GM19397 (cell line): ENCODE measurements around the gene CAMK2G.

Experiments
- ATAC-seq: cut with Tn5 transposase; IDR thresholded peaks from one replicate; pipeline ENCODE4 v1.9.1; 2021; ENCODE audit warnings: mild to moderate bottlenecking, moderate library complexity; ENCODE audit not compliant: unreplicated experiment

CAMK2G gene

GRCh38 chr10:73884017-73884416, 9.7 kb upstream of the CAMK2G start:
- ATAC-seq, result no peak

DNA sequence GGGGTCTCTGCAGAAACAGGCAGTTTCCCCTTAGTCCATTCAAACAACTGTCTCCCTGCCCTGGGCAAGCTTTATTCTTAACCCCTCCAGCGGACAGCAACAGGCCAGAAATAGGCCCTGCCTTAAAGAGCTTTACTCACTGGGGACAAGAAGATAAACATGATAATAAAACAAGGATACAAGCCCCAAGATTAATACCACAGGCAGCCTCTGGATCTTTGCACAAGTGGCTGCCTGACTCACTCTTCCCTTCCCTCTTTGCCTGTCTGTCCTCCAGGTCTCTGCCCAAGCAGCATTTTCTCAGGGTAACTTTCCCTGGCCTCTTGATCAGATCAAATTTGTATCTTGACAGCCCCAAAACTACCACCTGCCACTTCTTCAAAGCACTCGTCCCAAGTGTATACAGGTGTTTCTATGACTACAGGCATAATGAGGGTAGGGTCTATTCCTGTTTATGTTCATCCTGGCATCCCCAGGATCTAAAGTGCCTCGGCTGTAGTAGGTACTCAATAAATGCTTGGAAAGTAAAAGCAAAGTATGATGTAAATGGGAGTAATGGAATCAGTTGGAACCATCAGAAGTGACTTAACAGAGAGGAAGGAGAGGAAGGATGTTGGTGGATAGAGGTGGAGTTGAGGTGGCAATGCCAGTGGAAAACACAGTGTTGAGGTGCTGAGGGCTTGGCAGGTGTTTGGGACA, 7.0 kb upstream of the CAMK2G start:
- no peak for ATAC-seq

DNA sequence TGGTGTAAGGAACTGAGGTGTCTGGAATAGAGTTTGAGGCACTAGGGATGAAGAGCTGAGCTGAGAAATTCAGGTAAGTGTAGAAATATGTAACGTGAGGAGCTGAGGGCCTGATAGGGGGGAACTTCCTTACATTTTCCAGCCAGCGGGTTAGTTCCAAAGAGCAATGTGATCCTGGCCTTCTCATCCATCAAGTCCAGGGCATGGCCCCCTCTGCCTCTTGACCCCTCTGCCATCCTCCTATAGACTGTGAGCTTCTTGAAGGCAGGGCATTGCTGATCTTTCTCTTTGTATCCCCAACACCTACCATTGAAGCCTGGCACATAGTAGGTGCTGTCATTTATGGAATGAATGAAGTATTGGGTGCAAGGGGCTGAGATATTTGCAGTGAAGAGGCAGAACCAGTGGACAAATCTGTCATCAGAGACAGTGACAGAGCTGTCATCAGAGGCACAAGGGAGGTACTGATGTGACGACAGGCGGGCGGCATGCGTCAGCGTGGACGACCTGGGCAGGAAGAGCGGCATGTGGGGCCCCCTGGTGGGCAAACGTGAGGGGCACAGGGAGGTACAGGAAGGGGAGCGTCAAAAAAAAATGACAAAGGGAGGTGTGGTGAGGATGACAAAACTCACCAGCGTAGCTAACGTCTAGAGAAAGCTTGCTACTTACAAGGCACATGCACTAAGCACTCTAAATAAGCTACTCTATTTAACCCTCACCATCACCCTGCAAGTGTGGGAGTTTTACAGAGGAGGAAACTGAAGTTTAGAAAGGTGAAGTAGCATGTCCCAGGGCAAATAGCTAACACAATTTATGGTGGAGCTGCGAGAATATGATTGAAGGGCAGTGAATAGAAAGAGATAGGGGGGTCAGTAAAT, 5.2 kb upstream of the CAMK2G start:
- ATAC-seq, result peak; percentile 81

GRCh38 chr10:73878365-73878764, 4.0 kb upstream of the CAMK2G start:
- ATAC-seq, result no peak

GRCh38 chr10:73877533-73878160, 3.3 kb upstream of the CAMK2G start:
- ATAC-seq, result no peak

- ATAC-seq, result no peak
Measured at GRCh38 chr10:73876971-73877370, 2.6 kb upstream of the CAMK2G start.

- no peak for ATAC-seq
Measured at GRCh38 chr10:73876566-73876965, 2.2 kb upstream of the CAMK2G start.

DNA sequence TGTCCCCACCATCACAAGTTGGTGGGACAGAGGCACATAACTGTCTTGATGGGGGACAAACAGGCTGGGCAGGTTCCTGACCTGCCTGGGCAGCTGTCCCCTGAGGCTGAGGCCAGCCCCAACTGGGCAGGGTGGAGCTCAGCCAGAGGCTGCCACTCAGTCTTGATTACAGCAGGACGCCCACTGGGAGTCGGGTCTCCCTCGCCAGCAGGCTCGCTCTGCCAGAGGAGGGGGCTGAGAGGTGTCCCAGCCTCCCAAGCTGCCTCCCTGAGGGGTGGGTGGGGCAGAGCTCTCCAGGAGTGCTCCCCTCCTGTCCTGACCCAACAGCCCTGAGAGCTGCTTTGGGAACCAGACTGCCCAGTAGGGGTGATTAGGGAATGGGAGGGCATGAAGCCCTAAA, 1.8 kb upstream of the CAMK2G start:
- ATAC-seq, result no peak

DNA sequence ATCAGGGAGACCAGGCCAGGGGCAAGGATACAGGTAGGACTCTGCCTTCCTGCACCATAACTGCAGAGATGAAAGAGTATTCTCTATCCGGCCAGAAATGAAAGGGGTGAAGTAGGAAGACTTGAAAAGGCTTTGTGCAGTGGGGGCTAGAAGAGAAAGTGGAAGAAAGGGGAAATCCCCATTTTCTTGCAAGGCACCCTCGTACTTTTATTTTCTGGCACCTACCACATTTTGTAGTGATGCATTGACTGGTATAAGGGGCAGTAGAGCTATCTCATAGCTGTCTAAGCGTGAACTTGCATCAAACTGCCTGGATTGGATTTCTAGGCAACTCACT, 752 bp upstream of the CAMK2G start:
- ATAC-seq, result peak; percentile 7

DNA sequence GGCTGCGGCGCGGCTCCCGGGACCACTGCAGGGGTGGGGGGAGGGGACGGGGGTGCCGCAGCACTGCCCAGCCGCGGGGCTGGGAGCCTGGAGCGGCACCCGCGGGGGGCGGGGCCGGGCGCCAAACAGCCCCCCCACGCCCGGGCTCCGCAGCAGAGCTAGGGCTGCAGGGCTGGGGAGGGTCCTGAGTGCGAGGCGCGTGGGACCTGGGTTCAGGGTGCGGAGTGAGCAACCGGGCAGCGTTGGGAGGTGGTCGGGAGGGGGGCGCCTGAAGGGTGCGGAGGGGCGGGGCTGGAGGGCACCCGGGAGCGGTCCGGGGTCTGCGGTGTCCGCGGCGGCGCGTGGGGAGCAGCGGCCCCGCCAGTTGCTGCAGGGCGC, 528 bp downstream of the CAMK2G start:
- ATAC-seq, result peak; percentile 1

- no peak for ATAC-seq
Measured at GRCh38 chr10:73873142-73873837, 1.1 kb downstream of the CAMK2G start.

- no peak for ATAC-seq
Measured at GRCh38 chr10:73872190-73872710, 2.1 kb downstream of the CAMK2G start.

- ATAC-seq, result no peak
Measured at GRCh38 chr10:73871295-73872189, 2.8 kb downstream of the CAMK2G start.

DNA sequence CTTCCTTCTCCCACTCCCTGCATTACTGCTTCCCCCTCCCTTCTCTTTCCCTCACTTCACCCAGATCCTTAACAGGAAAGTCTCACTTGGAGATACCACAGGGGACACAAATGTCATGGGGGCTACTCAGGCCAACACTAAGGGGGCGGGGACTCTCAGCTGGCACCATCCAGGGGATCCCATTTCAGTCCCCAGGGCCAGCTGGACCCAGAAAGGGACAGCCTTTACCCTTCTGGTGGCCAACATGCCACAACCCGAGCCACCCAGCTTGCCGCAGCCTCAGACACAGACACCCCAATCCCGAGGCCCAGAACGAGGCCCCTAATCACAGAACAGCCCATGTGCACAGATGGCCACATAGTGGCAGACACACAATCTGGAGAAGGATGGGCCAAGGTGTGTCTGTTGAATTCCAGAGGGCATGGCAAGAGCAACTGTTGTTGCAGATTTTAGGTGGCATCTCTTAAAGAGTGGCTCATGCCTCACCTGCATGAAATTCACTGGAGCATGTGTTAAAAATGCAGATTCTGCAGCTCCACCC, 5.6 kb downstream of the CAMK2G start:
- no peak for ATAC-seq

DNA sequence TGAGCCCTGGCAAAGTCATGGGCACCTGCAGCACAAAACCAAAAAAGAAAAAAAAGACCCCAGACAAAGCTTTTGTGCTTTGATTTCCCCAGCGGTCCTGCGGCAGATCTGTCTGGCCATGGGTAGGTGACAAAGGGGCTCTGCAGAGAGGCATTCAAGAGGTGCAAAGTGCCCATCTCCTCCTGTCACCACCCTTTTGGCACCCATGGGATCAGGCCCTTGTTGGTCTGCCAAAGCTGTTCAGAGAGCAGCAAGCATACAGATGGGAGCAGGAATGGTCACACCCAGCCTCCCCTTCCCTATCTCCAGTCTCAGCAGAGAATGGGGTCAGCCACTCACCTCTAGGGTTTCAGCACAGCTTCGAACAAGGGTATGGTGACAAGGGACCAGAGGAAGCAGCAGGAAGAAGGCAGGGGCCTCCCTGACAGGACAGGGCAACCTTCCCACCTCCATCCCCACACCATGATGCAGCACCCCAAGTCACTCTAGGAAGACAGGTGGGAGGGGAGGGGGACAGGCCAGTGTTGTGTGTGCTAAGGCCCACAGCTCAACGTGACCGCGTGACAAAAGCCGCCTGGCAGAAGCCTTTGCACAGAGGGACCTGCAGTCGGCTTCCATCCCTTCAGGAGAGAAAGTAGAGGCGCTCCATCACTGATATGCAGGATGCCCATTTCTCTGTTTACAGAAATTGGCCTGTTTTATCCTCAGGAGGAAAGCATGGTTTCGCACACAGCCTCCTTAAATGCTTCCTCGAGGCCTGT, 6.3 kb downstream of the CAMK2G start:
- no peak for ATAC-seq

GRCh38 chr10:73867126-73867807, 7.1 kb downstream of the CAMK2G start:
- no peak for ATAC-seq

GRCh38 chr10:73866621-73867020, 7.7 kb downstream of the CAMK2G start:
- ATAC-seq, result no peak
